ENCODE results near the gene GRID1.

- TF ChIP-seq NR2C2 (CRISPR knock-in tag; IDR thresholded peaks at IDR 0.05) (no peak), NR2C2 (tag; IDR thresholded peaks at IDR 0.05) (no peak), KDM5B (IDR thresholded peaks at IDR 0.05; ENCODE audit: insufficient replicate concordance, low read depth, low read length) (no peak), ARID2 (IDR thresholded peaks at IDR 0.05) (no peak), GABPA (tag; conservative IDR thresholded peaks at IDR 0.05; ENCODE audit: low read depth) (no peak), MYC (IDR thresholded peaks at IDR 0.05; ENCODE audit: low read depth, low read length) (no peak), MYC (CRISPR knock-in tag; IDR thresholded peaks at IDR 0.05; ENCODE audit: borderline replicate concordance, low read depth) (no peak), E2F1 (CRISPR knock-in tag; IDR thresholded peaks at IDR 0.05) (no peak)
- TF ChIP-seq, protein P1, sequence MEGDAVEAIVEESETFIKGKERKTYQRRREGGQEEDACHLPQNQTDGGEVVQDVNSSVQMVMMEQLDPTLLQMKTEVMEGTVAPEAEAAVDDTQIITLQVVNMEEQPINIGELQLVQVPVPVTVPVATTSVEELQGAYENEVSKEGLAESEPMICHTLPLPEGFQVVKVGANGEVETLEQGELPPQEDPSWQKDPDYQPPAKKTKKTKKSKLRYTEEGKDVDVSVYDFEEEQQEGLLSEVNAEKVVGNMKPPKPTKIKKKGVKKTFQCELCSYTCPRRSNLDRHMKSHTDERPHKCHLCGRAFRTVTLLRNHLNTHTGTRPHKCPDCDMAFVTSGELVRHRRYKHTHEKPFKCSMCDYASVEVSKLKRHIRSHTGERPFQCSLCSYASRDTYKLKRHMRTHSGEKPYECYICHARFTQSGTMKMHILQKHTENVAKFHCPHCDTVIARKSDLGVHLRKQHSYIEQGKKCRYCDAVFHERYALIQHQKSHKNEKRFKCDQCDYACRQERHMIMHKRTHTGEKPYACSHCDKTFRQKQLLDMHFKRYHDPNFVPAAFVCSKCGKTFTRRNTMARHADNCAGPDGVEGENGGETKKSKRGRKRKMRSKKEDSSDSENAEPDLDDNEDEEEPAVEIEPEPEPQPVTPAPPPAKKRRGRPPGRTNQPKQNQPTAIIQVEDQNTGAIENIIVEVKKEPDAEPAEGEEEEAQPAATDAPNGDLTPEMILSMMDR (IDR thresholded peaks at IDR 0.05 in 2 of 3, conservative IDR thresholded peaks at IDR 0.05 in 1 of 3; ENCODE audit: insufficient read depth in 2 of 3, low read depth in 1 of 3, low read length in 3 of 3), result no peak
Measured at GRCh38 chr10:86345296-86345858, 21.2 kb downstream of the GRID1 start.
